Measurements from ENCODE around the gene NHSL1. TPM values are rescaled to one million over a fixed set of nuclear protein-coding genes. Genes with fewer than 3 reads are reported as not detected.

Gene NHSL1
- total and polyA plus RNA-seq, 2 donors (not counting 3 experiments of a cell fraction or from before 2014, with no cell fraction given) = 24.8 to 55.0 TPM

DNA sequence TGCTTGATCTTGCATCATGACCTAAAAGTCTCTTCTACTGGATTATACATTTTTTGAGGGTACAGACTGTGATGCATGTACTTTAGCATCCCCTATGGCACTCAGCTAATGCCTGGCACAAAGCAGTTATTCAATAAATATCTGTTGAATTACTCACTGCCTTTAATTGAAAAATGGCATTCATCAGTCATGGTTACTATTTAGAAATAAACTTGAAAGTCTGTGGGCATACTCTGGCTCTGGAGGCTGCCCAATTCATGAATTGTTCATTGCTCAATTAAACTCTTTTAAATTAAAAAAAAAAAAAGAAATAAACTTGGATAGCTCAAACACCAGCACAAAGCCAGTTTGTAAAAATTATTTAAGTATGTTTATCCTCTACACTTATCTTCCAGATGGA lies 55.3 kb downstream of the NHSL1 start:
- Histone ChIP-seq H3K9me1 (replicated peaks; ENCODE audit: control insufficient read depth, extremely low read depth, insufficient read depth, low read length) (no peaks in the 10 kb centered on the region), H3K4me1 (ENCODE audit: control insufficient read depth, extremely low read depth, insufficient read depth, low read length) (no peaks in the 10 kb centered on the region), H3K9me3 (replicated peaks; ENCODE audit: control insufficient read depth, insufficient read depth, low read length) (no peaks in the 10 kb centered on the region), H3K4me3 (replicated peaks in 1 of 3; ENCODE audit: insufficient read depth in 1 of 3, low read depth in 1 of 3, low read length in 3 of 3) (no peak overlapping the region), H3K4me2 (ENCODE audit: insufficient read depth, low read length) (no peak overlapping the region), H3K79me2 (ENCODE audit: control insufficient read depth, insufficient read depth, low read length) (peaks cover 7% of the 10 kb centered on the region), H3K9ac (replicated peaks; ENCODE audit: extremely low read depth, insufficient read depth, low read length) (no peak overlapping the region), H4K20me1 (replicated peaks; ENCODE audit: control insufficient read depth, extremely low read depth, insufficient read depth, low read length) (no peaks in the 10 kb centered on the region), H3K36me3 (ENCODE audit: control insufficient read depth in 2 of 2, extremely low read depth in 1 of 2, insufficient read depth in 2 of 2, low read length in 2 of 2) (peaks cover 5 to 16% of the 10 kb centered on the region in 2 experiments), H3K27ac (ENCODE audit: insufficient read depth, low read depth, low read length) (no peak overlapping the region), H2AFZ (ENCODE audit: low read depth, low read length) (no peak overlapping the region), H3K27me3 (ENCODE audit: control insufficient read depth in 2 of 2, insufficient read depth in 2 of 2, low read length in 2 of 2) (no peaks in the 10 kb centered on the region)
- ChIA-PET CTCF (interaction anchor here (1.1 to 1.8 kb wide), 2 partner anchors 12 to 15 kb away, joined by 5 to 8 read pairs; no protein-coding TSS in a partner anchor), POLR2A (no interaction called here)
- no peak for DNase-seq (ENCODE audit: low read depth, low spot score)
- no TSS peak for BruUV-seq (replicated peaks)
- no peak for FAIRE-seq
- dilution Hi-C loops (cut with MboI; ENCODE audit: extremely low pct_ligation_motif_present, low sequenced_read_pairs) (no loop called here), intact Hi-C loops (cut with micrococcal nuclease) (no loop called here)
- TF ChIP-seq POLR2AphosphoS5 (IDR thresholded peaks at IDR 0.05; ENCODE audit: insufficient read depth, low read depth, low read length) = no peak
- no peak for TF ChIP-seq MAX (IDR thresholded peaks at IDR 0.05; ENCODE audit: insufficient read depth, insufficient read length)

GRCh38 chr6:138442663-138443062 lies 56.6 kb downstream of the NHSL1 start:
- H3K36me3 ChIP-seq (ENCODE audit: control insufficient read depth in 2 of 2, extremely low read depth in 1 of 2, insufficient read depth in 2 of 2, low read length in 2 of 2) = peaks cover 5 to 16% of the 10 kb centered on the region in 2 experiments
- H3K27me3 ChIP-seq (ENCODE audit: control insufficient read depth in 2 of 2, insufficient read depth in 2 of 2, low read length in 2 of 2) = no peaks in the 10 kb centered on the region
- H3K9me3 ChIP-seq (replicated peaks; ENCODE audit: control insufficient read depth, insufficient read depth, low read length) = no peaks in the 10 kb centered on the region
- no peak for DNase-seq (ENCODE audit: low read depth, low spot score)
- BruUV-seq (replicated peaks) = no TSS peak
- no peak overlapping the region for H3K4me3 ChIP-seq (replicated peaks in 1 of 3; ENCODE audit: insufficient read depth in 1 of 3, low read depth in 1 of 3, low read length in 3 of 3)
- H4K20me1 ChIP-seq (replicated peaks; ENCODE audit: control insufficient read depth, extremely low read depth, insufficient read depth, low read length) = no peaks in the 10 kb centered on the region
- dilution Hi-C loops (cut with MboI; ENCODE audit: extremely low pct_ligation_motif_present, low sequenced_read_pairs) (no loop called here), intact Hi-C loops (cut with micrococcal nuclease) (no loop called here)
- no peak overlapping the region for H2AFZ ChIP-seq (ENCODE audit: low read depth, low read length)
- H3K9ac ChIP-seq (replicated peaks; ENCODE audit: extremely low read depth, insufficient read depth, low read length) = no peak overlapping the region
- H3K27ac ChIP-seq (ENCODE audit: insufficient read depth, low read depth, low read length) = no peak overlapping the region
- no peaks in the 10 kb centered on the region for H3K4me1 ChIP-seq (ENCODE audit: control insufficient read depth, extremely low read depth, insufficient read depth, low read length)
- TF ChIP-seq FOS (IDR thresholded peaks at IDR 0.05; ENCODE audit: borderline replicate concordance, insufficient read depth, low read length) (no peak), GATA2 (IDR thresholded peaks at IDR 0.05; ENCODE audit: insufficient read depth, insufficient read length, low read depth, low read length) (no peak), POLR2AphosphoS5 (IDR thresholded peaks at IDR 0.05; ENCODE audit: insufficient read depth, low read depth, low read length) (no peak), CTCF (IDR thresholded peaks at IDR 0.05; ENCODE audit: extremely low read depth in 1 of 2, insufficient read depth in 1 of 2, low read depth in 1 of 2, low read length in 2 of 2) (no peak), MAX (IDR thresholded peaks at IDR 0.05; ENCODE audit: insufficient read depth, insufficient read length) (no peak), JUN (IDR thresholded peaks at IDR 0.05; ENCODE audit: borderline replicate concordance, insufficient read depth, insufficient read length, low read depth) (no peak), POLR2A (IDR thresholded peaks at IDR 0.05; ENCODE audit: low read depth, low read length) (no peak), EZH2 (IDR thresholded peaks at IDR 0.05; ENCODE audit: borderline replicate concordance, low read depth, low read length, severe bottlenecking) (no peak), MYC (IDR thresholded peaks at IDR 0.05; ENCODE audit: low read depth, low read length) (no peak)
- POLR2A ChIA-PET = no interaction called here
- peaks cover 7% of the 10 kb centered on the region for H3K79me2 ChIP-seq (ENCODE audit: control insufficient read depth, insufficient read depth, low read length)
- FAIRE-seq = no peak
- H3K9me1 ChIP-seq (replicated peaks; ENCODE audit: control insufficient read depth, extremely low read depth, insufficient read depth, low read length) = no peaks in the 10 kb centered on the region
- no peak overlapping the region for H3K4me2 ChIP-seq (ENCODE audit: insufficient read depth, low read length)
- CTCF ChIA-PET = no interaction called here

All from endothelial cell of umbilical vein (primary cell).